DND-41 (cell line): ENCODE measurements around the gene KIR2DL3.
"Not testable (repeated sequence)": the region's sequence is repeated elsewhere in the genome, so short reads cannot be mapped to it uniquely, and the experiment has no call there.

Experiments
- EZH2 ChIP-seq: IDR thresholded peaks from 3 replicates; pipeline ENCODE4 v1.6.1; 2012; ENCODE audit warnings: borderline replicate concordance, low read depth, mild to moderate bottlenecking, moderate library complexity, low read length, inconsistent platforms; ENCODE audit not compliant: severe bottlenecking
- TF ChIP-seq, protein P1 (sequence below): IDR thresholded peaks from 2 replicates; pipeline ENCODE4 v1.5.1; 2012; ENCODE audit warnings: borderline replicate concordance, low read length, moderate library complexity, mild to moderate bottlenecking; ENCODE audit not compliant: poor library complexity, severe bottlenecking; ENCODE audit errors: extremely low read depth

DNA sequence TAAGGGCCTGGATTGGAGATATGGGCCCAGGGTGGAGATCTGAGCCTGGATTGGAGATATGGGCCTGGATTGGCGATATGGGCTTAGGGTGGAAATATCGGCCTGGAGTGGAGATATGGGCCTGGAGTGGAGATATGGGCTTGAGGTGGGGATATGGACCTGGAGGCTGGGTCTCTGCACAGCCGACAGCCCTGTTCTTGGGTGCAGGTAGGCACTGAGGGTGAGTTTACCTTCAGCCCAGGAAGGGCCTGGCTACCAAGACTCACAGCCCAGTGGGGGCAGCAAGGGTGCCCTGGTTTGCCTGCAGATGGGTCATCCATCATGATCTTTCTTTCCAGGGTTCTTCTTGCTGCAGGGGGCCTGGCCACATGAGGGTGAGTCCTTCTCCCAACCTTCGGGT lies 32.2 kb downstream of the KIR2DL3 start:
- TF ChIP-seq, protein P1, sequence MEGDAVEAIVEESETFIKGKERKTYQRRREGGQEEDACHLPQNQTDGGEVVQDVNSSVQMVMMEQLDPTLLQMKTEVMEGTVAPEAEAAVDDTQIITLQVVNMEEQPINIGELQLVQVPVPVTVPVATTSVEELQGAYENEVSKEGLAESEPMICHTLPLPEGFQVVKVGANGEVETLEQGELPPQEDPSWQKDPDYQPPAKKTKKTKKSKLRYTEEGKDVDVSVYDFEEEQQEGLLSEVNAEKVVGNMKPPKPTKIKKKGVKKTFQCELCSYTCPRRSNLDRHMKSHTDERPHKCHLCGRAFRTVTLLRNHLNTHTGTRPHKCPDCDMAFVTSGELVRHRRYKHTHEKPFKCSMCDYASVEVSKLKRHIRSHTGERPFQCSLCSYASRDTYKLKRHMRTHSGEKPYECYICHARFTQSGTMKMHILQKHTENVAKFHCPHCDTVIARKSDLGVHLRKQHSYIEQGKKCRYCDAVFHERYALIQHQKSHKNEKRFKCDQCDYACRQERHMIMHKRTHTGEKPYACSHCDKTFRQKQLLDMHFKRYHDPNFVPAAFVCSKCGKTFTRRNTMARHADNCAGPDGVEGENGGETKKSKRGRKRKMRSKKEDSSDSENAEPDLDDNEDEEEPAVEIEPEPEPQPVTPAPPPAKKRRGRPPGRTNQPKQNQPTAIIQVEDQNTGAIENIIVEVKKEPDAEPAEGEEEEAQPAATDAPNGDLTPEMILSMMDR: not testable (repeated sequence)
- not testable (repeated sequence) for TF ChIP-seq EZH2
